ENCODE data around the gene FHL3.

GRCh38 chr1:38034871-38035270 is 29.6 kb upstream of the FHL3 start:
- TF ChIP-seq POLR2A (IDR thresholded peaks at IDR 0.05) (no peak), CTCF (IDR thresholded peaks at IDR 0.05 in 8 of 11, conservative IDR thresholded peaks at IDR 0.05 in 3 of 11) (no peak)

Measured in spleen (tissue), 7 donors.